Measurements from ENCODE around the gene PHTF1. TPM values are rescaled to one million over a fixed set of nuclear protein-coding genes. Genes with fewer than 3 reads are reported as not detected.

Gene PHTF1
- total RNA-seq, 1 experiment from 2014 or later = 61.2 TPM

GRCh38 chr1:113657556-113658063 is 101.7 kb downstream of the PHTF1 start:
- Histone ChIP-seq H3K27me3 (ENCODE audit: insufficient read depth, low read depth) (no peaks in the 10 kb centered on the region), H3K79me2 (ENCODE audit: low read depth) (no peaks in the 10 kb centered on the region), H3K4me2 (no peak overlapping the region), H2AFZ (no peak overlapping the region), H3K4me1 (replicated peaks; ENCODE audit: insufficient read depth) (no peaks in the 10 kb centered on the region), H3K36me3 (ENCODE audit: low read depth) (no peaks in the 10 kb centered on the region), H3F3A (ENCODE audit: insufficient read depth, low read depth) (no peaks in the 10 kb centered on the region), H3K9me2 (ENCODE audit: insufficient read depth) (no peaks in the 10 kb centered on the region), H3K27ac (no peak overlapping the region), H4K20me1 (ENCODE audit: insufficient read depth) (no peaks in the 10 kb centered on the region), H3K4me3 (no peak overlapping the region), H3K9me3 (ENCODE audit: insufficient read depth, low read depth) (no peaks in the 10 kb centered on the region)
- ChIA-PET POLR2A (ENCODE audit: unreplicated experiment) (no interaction called here), CTCF (no interaction called here)
- TF ChIP-seq CTCF (conservative IDR thresholded peaks at IDR 0.05) = no peak
- DNase-seq = no peak
- no TSS peak for BruUV-seq (replicated peaks)
- intact Hi-C loops (cut with micrococcal nuclease; ENCODE audit: unreplicated experiment) = no loop called here

GRCh38 chr1:113657126-113657525 is 102.2 kb downstream of the PHTF1 start:
- no peaks in the 10 kb centered on the region for H3K9me3 ChIP-seq (ENCODE audit: insufficient read depth, low read depth)
- BruUV-seq (replicated peaks) = no TSS peak
- CTCF ChIA-PET = no interaction called here
- H3K4me3 ChIP-seq = no peak overlapping the region
- no peak for TF ChIP-seq CTCF (conservative IDR thresholded peaks at IDR 0.05)
- TF ChIP-seq EZH2 (IDR thresholded peaks at IDR 0.05; ENCODE audit: low read depth) = no peak
- H3K27me3 ChIP-seq (ENCODE audit: insufficient read depth, low read depth) = no peaks in the 10 kb centered on the region
- H3K79me2 ChIP-seq (ENCODE audit: low read depth) = no peaks in the 10 kb centered on the region
- no peaks in the 10 kb centered on the region for H3K9me2 ChIP-seq (ENCODE audit: insufficient read depth)
- no peaks in the 10 kb centered on the region for H4K20me1 ChIP-seq (ENCODE audit: insufficient read depth)
- no peak overlapping the region for H3K27ac ChIP-seq
- H3F3A ChIP-seq (ENCODE audit: insufficient read depth, low read depth) = no peaks in the 10 kb centered on the region
- POLR2A ChIA-PET (ENCODE audit: unreplicated experiment) = interaction anchor here (0.5 kb wide), 1 partner anchor 102 kb away, joined by 5 read pairs; the partner anchor contains the start of gene PHTF1
- DNase-seq = no peak
- H3K4me2 ChIP-seq = no peak overlapping the region
- H2AFZ ChIP-seq = no peak overlapping the region
- intact Hi-C loops (cut with micrococcal nuclease; ENCODE audit: unreplicated experiment) = no loop called here
- no peaks in the 10 kb centered on the region for H3K36me3 ChIP-seq (ENCODE audit: low read depth)
- H3K4me1 ChIP-seq (replicated peaks; ENCODE audit: insufficient read depth) = no peaks in the 10 kb centered on the region

GRCh38 chr1:113654883-113655282 is 104.4 kb downstream of the PHTF1 start:
- Histone ChIP-seq H3K4me1 (replicated peaks; ENCODE audit: insufficient read depth) (no peaks in the 10 kb centered on the region), H3K79me2 (ENCODE audit: low read depth) (no peaks in the 10 kb centered on the region), H2AFZ (no peak overlapping the region), H3K27ac (no peak overlapping the region), H3K36me3 (ENCODE audit: low read depth) (no peaks in the 10 kb centered on the region), H3K9me3 (ENCODE audit: insufficient read depth, low read depth) (no peaks in the 10 kb centered on the region), H3K4me3 (no peak overlapping the region), H3K4me2 (no peak overlapping the region), H3F3A (ENCODE audit: insufficient read depth, low read depth) (no peaks in the 10 kb centered on the region), H3K9me2 (ENCODE audit: insufficient read depth) (no peaks in the 10 kb centered on the region), H3K27me3 (ENCODE audit: insufficient read depth, low read depth) (no peaks in the 10 kb centered on the region), H4K20me1 (ENCODE audit: insufficient read depth) (no peaks in the 10 kb centered on the region)
- intact Hi-C loops (cut with micrococcal nuclease; ENCODE audit: unreplicated experiment) = no loop called here
- ChIA-PET POLR2A (ENCODE audit: unreplicated experiment) (no interaction called here), CTCF (interaction anchor here (0.6 kb wide), 1 partner anchor 268 kb away, joined by 3 read pairs; no protein-coding TSS in a partner anchor)
- DNase-seq = no peak
- no TSS peak for BruUV-seq (replicated peaks)
- no peak for TF ChIP-seq EZH2 (IDR thresholded peaks at IDR 0.05; ENCODE audit: low read depth)
- no peak for TF ChIP-seq CTCF (conservative IDR thresholded peaks at IDR 0.05)
